ENCODE results near the gene GRIA1. TPM values are rescaled to one million over a fixed set of nuclear protein-coding genes. Genes with fewer than 3 reads are reported as not detected.

Gene GRIA1
- total RNA-seq, 1 experiment from 2014 or later, result 0.81 TPM

DNA sequence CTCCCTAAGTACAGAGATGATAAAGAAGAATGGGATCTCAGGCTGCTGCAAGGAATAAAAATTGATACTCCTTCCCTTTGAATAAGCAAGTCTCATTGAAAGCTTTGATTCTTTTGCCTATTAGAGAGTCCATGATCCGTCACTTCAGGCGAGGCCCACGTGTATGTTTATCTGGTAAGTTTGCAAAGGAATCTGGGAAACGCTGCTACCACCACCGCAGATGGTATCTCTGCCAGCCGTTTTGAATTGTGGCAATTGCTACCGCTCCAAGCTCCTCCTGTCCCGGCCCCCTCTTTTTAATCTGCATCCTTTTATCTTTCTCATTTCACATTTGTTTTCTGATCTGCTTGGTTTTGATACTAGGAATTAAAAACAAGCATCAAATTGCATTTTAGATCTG lies 42.9 kb upstream of the GRIA1 start (continued):
- TF ChIP-seq, protein P1, sequence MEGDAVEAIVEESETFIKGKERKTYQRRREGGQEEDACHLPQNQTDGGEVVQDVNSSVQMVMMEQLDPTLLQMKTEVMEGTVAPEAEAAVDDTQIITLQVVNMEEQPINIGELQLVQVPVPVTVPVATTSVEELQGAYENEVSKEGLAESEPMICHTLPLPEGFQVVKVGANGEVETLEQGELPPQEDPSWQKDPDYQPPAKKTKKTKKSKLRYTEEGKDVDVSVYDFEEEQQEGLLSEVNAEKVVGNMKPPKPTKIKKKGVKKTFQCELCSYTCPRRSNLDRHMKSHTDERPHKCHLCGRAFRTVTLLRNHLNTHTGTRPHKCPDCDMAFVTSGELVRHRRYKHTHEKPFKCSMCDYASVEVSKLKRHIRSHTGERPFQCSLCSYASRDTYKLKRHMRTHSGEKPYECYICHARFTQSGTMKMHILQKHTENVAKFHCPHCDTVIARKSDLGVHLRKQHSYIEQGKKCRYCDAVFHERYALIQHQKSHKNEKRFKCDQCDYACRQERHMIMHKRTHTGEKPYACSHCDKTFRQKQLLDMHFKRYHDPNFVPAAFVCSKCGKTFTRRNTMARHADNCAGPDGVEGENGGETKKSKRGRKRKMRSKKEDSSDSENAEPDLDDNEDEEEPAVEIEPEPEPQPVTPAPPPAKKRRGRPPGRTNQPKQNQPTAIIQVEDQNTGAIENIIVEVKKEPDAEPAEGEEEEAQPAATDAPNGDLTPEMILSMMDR (IDR thresholded peaks at IDR 0.05), result no peak

DNA sequence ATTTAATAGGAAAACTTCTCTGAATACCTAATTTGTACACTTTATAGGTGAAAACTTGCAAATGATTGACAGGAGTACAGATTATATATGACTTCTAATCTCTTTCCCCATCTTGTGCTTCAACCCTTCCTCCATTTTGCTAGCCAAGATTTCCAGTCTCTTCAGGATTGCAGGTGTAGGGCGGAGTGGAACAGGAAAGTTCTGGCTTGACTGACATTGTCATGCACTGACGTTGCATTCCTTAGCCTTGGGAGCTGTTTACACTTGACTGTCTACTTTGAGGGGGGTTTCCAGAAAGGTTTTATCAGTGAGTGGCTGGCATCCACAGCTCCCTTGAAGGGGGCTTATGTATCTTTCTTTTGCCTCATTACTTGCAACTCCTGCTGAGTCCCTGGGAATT lies 34.1 kb upstream of the GRIA1 start:
- Mint-ChIP-seq H3K27ac (no peak overlapping the region), H3K4me3 (no peak overlapping the region), H3K27me3 (ENCODE audit: low read depth) (peaks cover 3% of the 10 kb centered on the region), H3K36me3 (no peaks in the 10 kb centered on the region; the same call in 1 of the 2 replicates), H3K9me3 (peaks cover 6% of the 10 kb centered on the region; the same call in 1 of the 2 replicates), H3K4me1 (peaks cover 35% of the 10 kb centered on the region)
- ATAC-seq, result peak; percentile 91
- ChIA-PET POLR2A (no interaction called here), CTCF (no interaction called here)
- peak; percentile 16 for DNase-seq (ENCODE audit: low spot score)
- TF ChIP-seq NFATC4 (CRISPR knock-in tag; IDR thresholded peaks at IDR 0.05) (no peak), ZNF423 (CRISPR knock-in tag; IDR thresholded peaks at IDR 0.05) (no peak), ZNF232 (CRISPR knock-in tag; IDR thresholded peaks at IDR 0.05) (no peak), ZBTB21 (CRISPR knock-in tag; IDR thresholded peaks at IDR 0.05; ENCODE audit: borderline replicate concordance) (no peak), TCF7 (CRISPR knock-in tag; IDR thresholded peaks at IDR 0.05; ENCODE audit: low read depth) (no peak), CREM (CRISPR knock-in tag; IDR thresholded peaks at IDR 0.05) (no peak), ZNF121 (CRISPR knock-in tag; IDR thresholded peaks at IDR 0.05) (no peak)
- TF ChIP-seq, protein P2, sequence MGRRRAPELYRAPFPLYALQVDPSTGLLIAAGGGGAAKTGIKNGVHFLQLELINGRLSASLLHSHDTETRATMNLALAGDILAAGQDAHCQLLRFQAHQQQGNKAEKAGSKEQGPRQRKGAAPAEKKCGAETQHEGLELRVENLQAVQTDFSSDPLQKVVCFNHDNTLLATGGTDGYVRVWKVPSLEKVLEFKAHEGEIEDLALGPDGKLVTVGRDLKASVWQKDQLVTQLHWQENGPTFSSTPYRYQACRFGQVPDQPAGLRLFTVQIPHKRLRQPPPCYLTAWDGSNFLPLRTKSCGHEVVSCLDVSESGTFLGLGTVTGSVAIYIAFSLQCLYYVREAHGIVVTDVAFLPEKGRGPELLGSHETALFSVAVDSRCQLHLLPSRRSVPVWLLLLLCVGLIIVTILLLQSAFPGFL (CRISPR knock-in tag; IDR thresholded peaks at IDR 0.05; ENCODE audit: borderline replicate concordance), result no peak
- TF ChIP-seq, protein P3, sequence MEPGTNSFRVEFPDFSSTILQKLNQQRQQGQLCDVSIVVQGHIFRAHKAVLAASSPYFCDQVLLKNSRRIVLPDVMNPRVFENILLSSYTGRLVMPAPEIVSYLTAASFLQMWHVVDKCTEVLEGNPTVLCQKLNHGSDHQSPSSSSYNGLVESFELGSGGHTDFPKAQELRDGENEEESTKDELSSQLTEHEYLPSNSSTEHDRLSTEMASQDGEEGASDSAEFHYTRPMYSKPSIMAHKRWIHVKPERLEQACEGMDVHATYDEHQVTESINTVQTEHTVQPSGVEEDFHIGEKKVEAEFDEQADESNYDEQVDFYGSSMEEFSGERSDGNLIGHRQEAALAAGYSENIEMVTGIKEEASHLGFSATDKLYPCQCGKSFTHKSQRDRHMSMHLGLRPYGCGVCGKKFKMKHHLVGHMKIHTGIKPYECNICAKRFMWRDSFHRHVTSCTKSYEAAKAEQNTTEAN (CRISPR knock-in tag; IDR thresholded peaks at IDR 0.05), result no peak
- TF ChIP-seq, protein P4, sequence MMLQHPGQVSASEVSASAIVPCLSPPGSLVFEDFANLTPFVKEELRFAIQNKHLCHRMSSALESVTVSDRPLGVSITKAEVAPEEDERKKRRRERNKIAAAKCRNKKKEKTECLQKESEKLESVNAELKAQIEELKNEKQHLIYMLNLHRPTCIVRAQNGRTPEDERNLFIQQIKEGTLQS (CRISPR knock-in tag; conservative IDR thresholded peaks at IDR 0.05), result no peak
- TF ChIP-seq, protein P5, sequence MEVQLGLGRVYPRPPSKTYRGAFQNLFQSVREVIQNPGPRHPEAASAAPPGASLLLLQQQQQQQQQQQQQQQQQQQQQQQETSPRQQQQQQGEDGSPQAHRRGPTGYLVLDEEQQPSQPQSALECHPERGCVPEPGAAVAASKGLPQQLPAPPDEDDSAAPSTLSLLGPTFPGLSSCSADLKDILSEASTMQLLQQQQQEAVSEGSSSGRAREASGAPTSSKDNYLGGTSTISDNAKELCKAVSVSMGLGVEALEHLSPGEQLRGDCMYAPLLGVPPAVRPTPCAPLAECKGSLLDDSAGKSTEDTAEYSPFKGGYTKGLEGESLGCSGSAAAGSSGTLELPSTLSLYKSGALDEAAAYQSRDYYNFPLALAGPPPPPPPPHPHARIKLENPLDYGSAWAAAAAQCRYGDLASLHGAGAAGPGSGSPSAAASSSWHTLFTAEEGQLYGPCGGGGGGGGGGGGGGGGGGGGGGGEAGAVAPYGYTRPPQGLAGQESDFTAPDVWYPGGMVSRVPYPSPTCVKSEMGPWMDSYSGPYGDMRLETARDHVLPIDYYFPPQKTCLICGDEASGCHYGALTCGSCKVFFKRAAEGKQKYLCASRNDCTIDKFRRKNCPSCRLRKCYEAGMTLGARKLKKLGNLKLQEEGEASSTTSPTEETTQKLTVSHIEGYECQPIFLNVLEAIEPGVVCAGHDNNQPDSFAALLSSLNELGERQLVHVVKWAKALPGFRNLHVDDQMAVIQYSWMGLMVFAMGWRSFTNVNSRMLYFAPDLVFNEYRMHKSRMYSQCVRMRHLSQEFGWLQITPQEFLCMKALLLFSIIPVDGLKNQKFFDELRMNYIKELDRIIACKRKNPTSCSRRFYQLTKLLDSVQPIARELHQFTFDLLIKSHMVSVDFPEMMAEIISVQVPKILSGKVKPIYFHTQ (CRISPR knock-in tag; IDR thresholded peaks at IDR 0.05), result no peak
- TF ChIP-seq, protein P6, sequence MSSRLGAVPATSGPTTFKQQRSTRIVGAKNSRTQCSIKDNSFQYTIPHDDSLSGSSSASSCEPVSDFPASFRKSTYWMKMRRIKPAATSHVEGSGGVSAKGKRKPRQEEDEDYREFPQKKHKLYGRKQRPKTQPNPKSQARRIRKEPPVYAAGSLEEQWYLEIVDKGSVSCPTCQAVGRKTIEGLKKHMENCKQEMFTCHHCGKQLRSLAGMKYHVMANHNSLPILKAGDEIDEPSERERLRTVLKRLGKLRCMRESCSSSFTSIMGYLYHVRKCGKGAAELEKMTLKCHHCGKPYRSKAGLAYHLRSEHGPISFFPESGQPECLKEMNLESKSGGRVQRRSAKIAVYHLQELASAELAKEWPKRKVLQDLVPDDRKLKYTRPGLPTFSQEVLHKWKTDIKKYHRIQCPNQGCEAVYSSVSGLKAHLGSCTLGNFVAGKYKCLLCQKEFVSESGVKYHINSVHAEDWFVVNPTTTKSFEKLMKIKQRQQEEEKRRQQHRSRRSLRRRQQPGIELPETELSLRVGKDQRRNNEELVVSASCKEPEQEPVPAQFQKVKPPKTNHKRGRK (CRISPR knock-in tag; IDR thresholded peaks at IDR 0.05; ENCODE audit: borderline replicate concordance), result no peak
- TF ChIP-seq, protein P7, sequence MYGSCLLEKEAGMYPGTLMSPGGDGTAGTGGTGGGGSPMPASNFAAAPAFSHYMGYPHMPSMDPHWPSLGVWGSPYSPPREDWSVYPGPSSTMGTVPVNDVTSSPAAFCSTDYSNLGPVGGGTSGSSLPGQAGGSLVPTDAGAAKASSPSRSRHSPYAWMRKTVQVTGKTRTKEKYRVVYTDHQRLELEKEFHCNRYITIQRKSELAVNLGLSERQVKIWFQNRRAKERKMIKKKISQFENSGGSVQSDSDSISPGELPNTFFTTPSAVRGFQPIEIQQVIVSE (CRISPR knock-in tag; IDR thresholded peaks at IDR 0.05; ENCODE audit: borderline replicate concordance), result no peak

Measured in WTC11 (cell line).